ENCODE results near the gene RPL10. TPM values are rescaled to one million over a fixed set of nuclear protein-coding genes. Genes with fewer than 3 reads are reported as not detected.
"Not testable (repeated sequence)": the region's sequence is repeated elsewhere in the genome, so short reads cannot be mapped to it uniquely, and the experiment has no call there.

The RPL10 gene
- total RNA-seq, 2 donors from 2014 or later = 1,357 to 2,520 TPM

DNA sequence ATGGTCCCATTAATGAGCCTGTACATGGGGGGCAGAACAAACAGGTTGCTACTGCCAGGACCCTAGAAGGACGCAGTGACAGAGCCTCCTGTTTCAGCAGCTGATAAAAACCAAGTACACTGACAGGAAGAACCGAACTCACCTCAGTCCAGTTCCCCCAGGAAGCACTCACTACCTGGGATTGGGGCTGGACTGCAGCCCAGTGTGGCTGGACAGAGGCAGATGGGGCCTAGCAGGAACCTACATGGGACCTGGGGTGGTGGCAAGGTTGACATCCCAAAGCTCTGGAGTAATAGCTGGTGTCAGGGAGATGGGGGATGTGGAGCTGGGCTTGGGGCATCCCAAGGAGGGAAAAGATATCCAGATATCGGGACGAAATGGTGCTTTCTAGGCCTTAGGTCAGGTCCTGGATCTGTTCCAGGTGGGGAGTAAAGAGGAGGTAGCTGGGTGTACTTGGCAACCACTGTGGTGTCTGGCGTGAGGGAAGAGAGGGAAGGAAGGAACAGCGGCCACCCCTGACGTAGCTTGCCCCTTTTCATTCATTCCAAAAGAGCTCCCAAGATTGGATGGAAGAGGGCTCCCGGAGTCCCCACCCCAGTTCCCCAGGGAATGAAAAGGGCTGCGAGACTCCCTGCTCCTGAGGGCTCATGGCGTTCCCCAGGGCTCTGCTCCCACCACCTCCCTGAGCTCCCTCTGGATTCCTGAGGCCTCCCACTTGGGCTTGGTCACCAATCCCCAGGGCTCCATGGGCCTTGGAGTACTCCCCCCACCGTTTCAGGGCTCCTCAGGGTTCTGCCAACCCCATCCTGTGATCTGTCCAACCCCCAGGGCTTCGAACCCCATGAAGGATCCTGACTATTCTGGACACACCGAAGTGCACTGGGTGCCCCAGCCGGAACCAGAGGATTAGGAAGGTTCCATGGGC, 14.6 kb upstream of the RPL10 start:
- Mint-ChIP-seq H3K27ac (peak overlapping the region in 1 of 2 donors; percentile 39), H3K36me3 (peaks cover 8 to 13% of the 10 kb centered on the region in 2 donors), H3K9me3 (no peaks in the 10 kb centered on the region)
- ATAC-seq (no peak), DNase-seq (ENCODE audit: low spot score in 2 of 2) (no peak)

DNA sequence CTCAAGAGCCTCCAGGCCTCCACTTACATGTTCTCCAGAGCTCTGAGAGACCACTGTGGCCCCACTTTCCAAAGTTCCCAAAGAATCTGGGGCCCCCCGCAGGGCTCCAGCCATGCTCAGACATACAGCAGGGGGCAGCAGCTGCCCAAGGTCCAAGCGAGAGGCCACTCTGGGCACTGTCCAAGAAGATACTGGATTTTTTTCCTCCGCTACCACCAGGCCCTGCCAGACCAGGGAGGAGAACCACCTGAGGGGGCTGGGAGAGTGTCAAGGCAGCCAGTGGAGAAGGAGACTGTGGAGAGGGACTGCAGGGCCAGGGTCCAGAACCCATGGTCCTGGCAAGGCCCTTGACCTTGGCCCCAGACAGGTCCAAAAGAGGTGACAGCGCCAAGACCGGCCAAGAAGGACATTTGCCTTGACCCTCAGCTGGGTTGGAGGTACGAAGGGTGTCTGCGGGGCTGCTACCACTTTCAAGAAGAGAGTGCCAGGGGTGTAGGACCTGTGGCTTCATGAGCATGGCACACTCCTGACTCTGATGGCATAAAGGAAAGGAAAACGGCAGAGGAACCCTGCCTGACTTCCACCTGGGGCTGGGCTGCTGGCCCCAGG, 13.8 kb upstream of the RPL10 start:
- H3K27ac Mint-ChIP-seq = peak overlapping the region in 1 of 2 donors; percentile 39
- H3K36me3 Mint-ChIP-seq = peaks cover 8 to 13% of the 10 kb centered on the region in 2 donors
- H3K9me3 Mint-ChIP-seq = no peaks in the 10 kb centered on the region
- no peak for DNase-seq (ENCODE audit: low spot score in 2 of 2)
- no peak for ATAC-seq

- ATAC-seq = peak; percentile 47
- H3K9me3 Mint-ChIP-seq; H3K36me3 Mint-ChIP-seq; DNase-seq (ENCODE audit: low spot score in 2 of 2); H3K27ac Mint-ChIP-seq: not testable (repeated sequence)
Measured at GRCh38 chrX:154388094-154388493, 10.1 kb upstream of the RPL10 start.

- not testable (repeated sequence) for DNase-seq (ENCODE audit: low spot score in 2 of 2); H3K27ac Mint-ChIP-seq; H3K9me3 Mint-ChIP-seq; H3K36me3 Mint-ChIP-seq
- ATAC-seq = peak; percentile 36 to 56
Measured at GRCh38 chrX:154388649-154389048, 9.5 kb upstream of the RPL10 start.

DNA sequence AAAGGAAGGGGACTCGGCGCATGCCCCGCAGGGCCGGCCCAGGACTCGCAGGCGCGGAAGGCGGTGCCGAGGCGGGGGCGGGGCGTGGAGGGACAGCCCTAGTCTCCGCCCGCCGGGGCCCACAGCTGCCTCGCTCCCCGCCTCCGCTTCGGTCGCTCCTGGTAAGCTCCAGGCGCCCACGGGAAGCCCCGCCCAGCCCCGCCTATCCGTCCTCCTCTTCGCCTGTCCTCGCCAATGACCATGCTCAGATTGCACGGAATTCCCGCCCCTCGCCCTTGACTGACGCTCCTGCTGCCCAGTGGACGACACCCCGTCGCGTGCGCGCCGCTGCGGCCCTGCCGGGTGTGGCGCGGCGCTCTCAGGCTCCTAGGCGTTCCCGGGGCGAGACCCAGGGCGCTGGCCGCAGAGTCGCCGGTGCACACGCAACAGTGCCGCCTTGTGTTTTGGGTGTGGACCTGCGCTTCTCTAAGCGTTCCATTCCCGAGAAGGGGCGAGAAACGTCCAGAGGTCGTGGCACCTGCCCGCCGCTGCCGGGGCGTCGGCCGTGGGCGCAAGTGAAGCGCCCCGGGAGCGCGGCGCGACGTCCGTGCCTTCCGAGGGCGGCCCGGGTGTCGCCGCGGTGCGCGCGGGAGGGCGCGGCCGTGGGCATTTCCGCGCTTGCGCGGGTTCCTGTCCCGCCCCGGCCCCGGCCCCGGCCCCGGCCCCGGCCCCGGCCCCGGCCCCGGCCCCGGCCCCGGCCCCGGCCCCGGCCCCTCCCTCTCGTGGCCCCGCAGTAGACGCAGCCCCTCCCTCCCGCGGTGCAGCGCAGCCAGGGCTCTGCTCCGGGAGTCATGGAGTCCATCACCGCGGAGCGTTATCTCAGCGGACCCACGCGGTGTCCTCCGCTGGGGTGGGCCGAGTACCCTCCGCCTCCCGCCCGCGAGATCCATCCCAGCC, 8.1 kb upstream of the RPL10 start:
- H3K9me3 Mint-ChIP-seq; H3K27ac Mint-ChIP-seq; DNase-seq (ENCODE audit: low spot score in 2 of 2); H3K36me3 Mint-ChIP-seq: not testable (repeated sequence)
- ATAC-seq = peak; percentile 68 to 77

DNA sequence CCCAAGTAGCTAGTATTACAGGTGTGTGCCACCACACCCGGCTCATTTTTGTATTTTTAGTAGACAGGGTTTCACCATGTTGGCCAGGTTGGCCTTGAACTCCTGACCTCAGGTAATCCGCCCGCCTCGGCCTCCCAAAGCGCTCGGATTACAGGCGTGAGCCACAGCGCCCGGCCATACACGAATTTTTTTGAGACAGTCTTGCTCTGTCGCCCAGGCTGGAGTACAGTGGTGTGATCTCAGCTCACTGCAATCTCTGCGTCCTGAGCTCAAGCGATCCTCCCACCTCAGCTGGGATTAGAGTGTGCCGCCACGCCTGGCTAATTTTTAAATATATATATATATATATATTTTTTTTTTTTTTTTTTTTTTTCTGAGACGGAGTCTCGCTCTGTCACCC, 1.8 kb upstream of the RPL10 start:
- peaks cover 25 to 31% of the 10 kb centered on the region in 2 donors for H3K36me3 Mint-ChIP-seq
- not testable (repeated sequence) for DNase-seq (ENCODE audit: low spot score in 2 of 2); ATAC-seq; H3K27ac Mint-ChIP-seq; H3K9me3 Mint-ChIP-seq

GRCh38 chrX:154396973-154397887, 947 bp upstream of the RPL10 start:
- Mint-ChIP-seq H3K36me3 (peaks cover 25 to 31% of the 10 kb centered on the region in 2 donors), H3K27ac (peak overlapping the region; percentile 100), H3K9me3 (no peaks in the 10 kb centered on the region)
- ATAC-seq (peak; percentile 65 to 67), DNase-seq (ENCODE audit: low spot score in 2 of 2) (peak; percentile 61 to 72)

- DNase-seq (ENCODE audit: low spot score in 2 of 2) (peak; percentile 75 to 81), ATAC-seq (peak; percentile 7 to 41)
- Mint-ChIP-seq H3K9me3 (no peaks in the 10 kb centered on the region), H3K36me3 (peaks cover 25 to 31% of the 10 kb centered on the region in 2 donors), H3K27ac (peak overlapping the region; percentile 100)
Measured at GRCh38 chrX:154398668-154399526, 720 bp downstream of the RPL10 start.

DNA sequence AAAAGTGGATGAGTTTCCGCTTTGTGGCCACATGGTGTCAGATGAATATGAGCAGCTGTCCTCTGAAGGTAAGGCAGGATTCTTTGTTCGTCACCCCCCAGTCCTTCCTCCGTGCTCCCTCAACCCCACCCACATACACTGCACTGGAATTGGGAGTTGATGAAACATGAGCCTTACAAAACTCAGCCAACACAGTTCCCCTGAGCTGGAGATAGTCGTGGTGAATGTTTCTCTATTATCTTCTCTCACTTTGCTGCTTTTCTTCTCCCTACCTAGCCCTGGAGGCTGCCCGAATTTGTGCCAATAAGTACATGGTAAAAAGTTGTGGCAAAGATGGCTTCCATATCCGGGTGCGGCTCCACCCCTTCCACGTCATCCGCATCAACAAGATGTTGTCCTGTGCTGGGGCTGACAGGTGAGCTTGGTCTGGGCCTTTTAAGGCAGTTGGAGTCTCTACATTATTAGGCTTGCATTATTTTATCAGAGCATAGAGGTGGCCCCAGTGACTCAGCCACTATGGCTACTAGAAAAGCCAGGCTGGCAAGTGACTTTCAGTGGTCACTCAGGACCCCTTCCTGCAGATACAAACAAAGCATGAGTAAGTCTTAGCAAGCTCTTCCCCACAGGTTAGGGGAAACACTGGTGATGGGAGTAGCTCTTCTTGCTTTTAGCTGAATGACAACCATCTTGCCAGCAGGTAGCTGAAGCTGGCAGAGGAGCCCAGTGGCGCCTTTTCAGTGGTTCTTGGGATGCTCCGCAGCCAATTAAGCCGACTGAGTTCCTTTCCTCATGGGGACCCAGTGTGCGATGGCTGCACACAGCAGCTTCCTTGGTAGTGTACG, 1.6 kb downstream of the RPL10 start:
- Mint-ChIP-seq H3K36me3 (peaks cover 25 to 31% of the 10 kb centered on the region in 2 donors), H3K9me3 (no peaks in the 10 kb centered on the region), H3K27ac (peak overlapping the region; percentile 100)
- DNase-seq (ENCODE audit: low spot score in 2 of 2) = no peak
- peak in 1 of 2 donors; percentile 1 for ATAC-seq

DNA sequence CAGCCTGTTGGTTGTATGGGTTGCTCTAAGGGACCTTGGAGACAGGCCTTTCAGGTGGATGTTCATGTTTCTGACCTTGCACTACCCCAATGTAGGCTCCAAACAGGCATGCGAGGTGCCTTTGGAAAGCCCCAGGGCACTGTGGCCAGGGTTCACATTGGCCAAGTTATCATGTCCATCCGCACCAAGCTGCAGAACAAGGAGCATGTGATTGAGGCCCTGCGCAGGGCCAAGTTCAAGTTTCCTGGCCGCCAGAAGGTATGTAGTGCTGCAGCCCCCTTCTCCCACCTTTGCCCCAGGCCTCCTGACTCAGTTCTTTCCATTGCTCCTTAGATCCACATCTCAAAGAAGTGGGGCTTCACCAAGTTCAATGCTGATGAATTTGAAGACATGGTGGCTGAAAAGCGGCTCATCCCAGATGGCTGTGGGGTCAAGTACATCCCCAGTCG, 2.2 kb downstream of the RPL10 start:
- ATAC-seq; DNase-seq (ENCODE audit: low spot score in 2 of 2); H3K9me3 Mint-ChIP-seq: not testable (repeated sequence)
- Mint-ChIP-seq H3K27ac (peak overlapping the region; percentile 100), H3K36me3 (peaks cover 25 to 31% of the 10 kb centered on the region in 2 donors)

DNA sequence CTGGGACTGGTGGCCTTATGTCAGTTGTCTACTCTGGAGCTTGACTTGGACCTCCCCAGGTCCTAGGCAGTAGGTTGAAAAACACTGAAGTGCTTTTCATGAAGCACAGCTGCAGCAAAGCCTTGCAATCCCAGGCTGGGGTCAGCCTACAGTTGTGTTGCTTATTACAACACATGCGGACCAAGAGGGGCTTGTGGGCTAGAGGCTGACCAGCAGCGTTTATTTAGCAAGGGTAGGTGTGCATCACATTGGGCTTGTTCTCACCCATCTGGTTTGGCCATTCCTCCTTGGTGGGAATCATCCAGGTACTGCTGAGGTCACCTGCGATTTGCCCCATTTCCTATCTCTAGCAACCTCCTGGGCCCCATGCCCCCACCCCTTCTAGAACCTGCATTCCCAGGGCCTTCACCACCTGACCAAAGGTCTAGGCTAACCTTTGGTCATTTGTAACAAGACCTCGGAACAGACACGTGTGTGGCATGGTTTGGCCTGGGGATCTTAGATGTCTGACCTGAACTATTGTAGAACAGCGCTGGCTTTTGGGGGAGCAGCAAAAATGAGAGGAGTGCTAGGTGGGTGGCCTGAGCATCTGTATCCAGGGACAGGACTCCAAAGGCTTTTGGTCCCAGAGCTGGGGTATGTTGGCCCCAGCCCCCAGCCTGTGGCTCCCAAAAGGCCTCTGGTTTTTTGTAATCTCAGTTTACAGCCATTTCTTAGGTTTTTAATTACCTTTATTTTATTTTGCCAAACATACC, 3.0 kb downstream of the RPL10 start:
- H3K9me3 Mint-ChIP-seq = no peaks in the 10 kb centered on the region
- ATAC-seq = no peak
- no peak for DNase-seq (ENCODE audit: low spot score in 2 of 2)
- H3K27ac Mint-ChIP-seq = peak overlapping the region; percentile 100
- peaks cover 25 to 31% of the 10 kb centered on the region in 2 donors for H3K36me3 Mint-ChIP-seq

DNA sequence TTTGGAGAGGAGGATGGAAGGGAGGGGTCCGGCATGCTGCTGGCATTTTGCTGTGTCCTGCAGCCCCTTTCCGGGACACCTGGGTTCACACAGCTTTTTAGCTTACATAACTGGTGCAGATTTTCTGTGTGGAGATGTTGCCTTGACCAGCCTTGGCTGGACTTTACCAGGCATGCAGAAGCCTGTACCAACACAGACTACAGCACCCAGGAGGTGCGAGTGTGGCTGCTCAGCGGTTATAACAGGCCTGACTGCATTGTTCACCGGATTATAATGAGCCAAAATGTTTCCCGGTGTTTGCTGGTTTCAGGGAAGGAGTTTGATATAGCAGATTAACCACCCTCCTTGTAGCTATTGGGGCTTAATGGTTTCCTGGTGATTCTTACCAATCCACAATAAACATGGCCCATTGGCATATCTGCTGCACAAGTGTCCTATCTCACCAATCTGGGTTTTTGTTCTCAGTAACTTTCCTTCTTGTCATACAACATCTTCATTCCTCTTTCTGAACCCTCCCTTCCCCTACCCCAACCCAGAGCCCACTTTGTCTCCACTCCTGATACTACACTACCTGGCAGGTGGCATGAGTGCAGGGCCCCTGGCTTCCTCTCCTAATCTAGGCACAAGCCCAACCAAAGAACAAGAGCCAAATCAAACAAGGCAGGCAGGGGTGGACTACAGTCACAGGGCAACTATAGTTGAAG, 3.9 kb downstream of the RPL10 start:
- Mint-ChIP-seq H3K36me3 (peaks cover 25 to 31% of the 10 kb centered on the region in 2 donors), H3K27ac (peak overlapping the region; percentile 96 to 100), H3K9me3 (no peaks in the 10 kb centered on the region)
- no peak for DNase-seq (ENCODE audit: low spot score in 2 of 2)
- ATAC-seq = peak in 1 of 2 donors; percentile 1

DNA sequence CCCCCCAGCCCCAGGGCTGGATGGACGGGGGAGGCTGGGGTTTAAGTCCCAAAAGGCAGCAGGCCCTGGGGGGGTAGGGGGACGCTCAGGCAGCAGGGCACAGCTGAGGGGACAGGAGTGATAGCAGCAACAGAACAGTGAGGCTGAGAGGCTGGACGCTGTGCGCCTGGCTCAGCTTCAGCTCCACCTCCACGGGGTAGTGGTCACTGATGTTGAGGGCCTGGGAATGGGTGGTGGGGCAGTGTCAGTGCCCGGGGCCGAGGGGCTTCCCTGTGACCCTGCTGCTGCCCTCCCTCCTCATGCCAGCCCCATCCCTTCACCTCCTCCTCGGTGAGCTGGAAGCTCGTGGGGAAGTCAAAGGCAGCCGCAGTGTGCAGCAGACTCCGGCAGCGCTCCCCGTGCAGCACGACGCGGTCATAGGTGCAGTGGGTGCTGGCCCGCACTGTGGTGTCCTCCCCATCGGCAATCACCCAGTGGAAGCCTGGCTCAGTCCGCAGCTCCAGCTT, 4.5 kb downstream of the RPL10 start:
- Mint-ChIP-seq H3K9me3 (no peaks in the 10 kb centered on the region), H3K27ac (peak overlapping the region in 1 of 2 donors; percentile 96), H3K36me3 (peaks cover 25 to 31% of the 10 kb centered on the region in 2 donors)
- ATAC-seq = peak in 1 of 2 donors; percentile 7
- no peak for DNase-seq (ENCODE audit: low spot score in 2 of 2)
